ENCODE measurements around the gene TULP4. TPM values are rescaled to one million over a fixed set of nuclear protein-coding genes. Genes with fewer than 3 reads are reported as not detected.
"Not testable (repeated sequence)": the region's sequence is repeated elsewhere in the genome, so short reads cannot be mapped to it uniquely, and the experiment has no call there.

TULP4 gene
- total RNA-seq, 2 donors from 2014 or later = 111 to 119 TPM

GRCh38 chr6:158397578-158397977 is 85.3 kb downstream of the TULP4 start:
- no peak for DNase-seq (ENCODE audit: low spot score)
- Histone ChIP-seq H3K4me1 (replicated peaks) (no peaks in the 10 kb centered on the region), H3K27ac (no peak overlapping the region), H3K4me3 (no peak overlapping the region), H3K27me3 (replicated peaks; ENCODE audit: insufficient read depth) (no peaks in the 10 kb centered on the region), H3K9me3 (no peaks in the 10 kb centered on the region), H3K36me3 (no peaks in the 10 kb centered on the region)
- TF ChIP-seq POLR2A (IDR thresholded peaks at IDR 0.05) = no peak
- no peak for TF ChIP-seq POLR2AphosphoS5 (IDR thresholded peaks at IDR 0.05)
- no peak for TF ChIP-seq CTCF (IDR thresholded peaks at IDR 0.05)
- WGBS = 97% methylated on average over 4 of the region's 4 CpGs
- intact Hi-C loops (cut with DNase I) = no loop called here

GRCh38 chr6:158398252-158399024 is 86.2 kb downstream of the TULP4 start:
- TF ChIP-seq POLR2AphosphoS5 (IDR thresholded peaks at IDR 0.05) = no peak
- TF ChIP-seq POLR2A (IDR thresholded peaks at IDR 0.05) = no peak
- no peak for TF ChIP-seq CTCF (IDR thresholded peaks at IDR 0.05)
- Histone ChIP-seq H3K9me3 (no peaks in the 10 kb centered on the region), H3K36me3 (no peaks in the 10 kb centered on the region), H3K27ac (no peak overlapping the region), H3K4me1 (replicated peaks) (no peaks in the 10 kb centered on the region), H3K4me3 (no peak overlapping the region), H3K27me3 (replicated peaks; ENCODE audit: insufficient read depth) (no peaks in the 10 kb centered on the region)
- intact Hi-C loops (cut with DNase I) = no loop called here
- 65% methylated on average over 3 of the region's 3 CpGs for WGBS
- no peak for DNase-seq (ENCODE audit: low spot score)

GRCh38 chr6:158399040-158399700 is 86.9 kb downstream of the TULP4 start:
- no peak for TF ChIP-seq POLR2A (IDR thresholded peaks at IDR 0.05)
- DNase-seq (ENCODE audit: low spot score) = no peak
- Histone ChIP-seq H3K27ac (no peak overlapping the region), H3K36me3 (no peaks in the 10 kb centered on the region), H3K27me3 (replicated peaks; ENCODE audit: insufficient read depth) (no peaks in the 10 kb centered on the region), H3K4me1 (replicated peaks) (no peaks in the 10 kb centered on the region), H3K9me3 (no peaks in the 10 kb centered on the region), H3K4me3 (no peak overlapping the region)
- WGBS = 87% methylated on average over 3 of the region's 3 CpGs
- intact Hi-C loops (cut with DNase I) = no loop called here

- no peaks in the 10 kb centered on the region for H3K4me1 ChIP-seq (replicated peaks)
- H3K36me3 ChIP-seq = no peaks in the 10 kb centered on the region
- no peak for TF ChIP-seq POLR2A (IDR thresholded peaks at IDR 0.05)
- TF ChIP-seq POLR2AphosphoS5 (IDR thresholded peaks at IDR 0.05) = no peak
- TF ChIP-seq CTCF (IDR thresholded peaks at IDR 0.05) = no peak
- DNase-seq (ENCODE audit: low spot score) = no peak
- H3K4me3 ChIP-seq = no peak overlapping the region
- intact Hi-C loops (cut with DNase I) = no loop called here
- no peaks in the 10 kb centered on the region for H3K27me3 ChIP-seq (replicated peaks; ENCODE audit: insufficient read depth)
- H3K9me3 ChIP-seq = no peaks in the 10 kb centered on the region
- no peak overlapping the region for H3K27ac ChIP-seq
These were observed 89.9 kb downstream of the TULP4 start for GRCh38 chr6:158402184-158402583.

- H3K9me3 ChIP-seq; H3K4me3 ChIP-seq; DNase-seq (ENCODE audit: low spot score); H3K27ac ChIP-seq; intact Hi-C loops (cut with DNase I); H3K4me1 ChIP-seq (replicated peaks); H3K27me3 ChIP-seq (replicated peaks; ENCODE audit: insufficient read depth); H3K36me3 ChIP-seq: not testable (repeated sequence)
- 61% methylated on average over 12 of the region's 12 CpGs for WGBS
These were observed 93.1 kb downstream of the TULP4 start for GRCh38 chr6:158405321-158405831.

All from prostate gland (tissue), 2 donors.